Hair follicular keratinocyte (primary cell): Measurements from ENCODE around the gene NOBOX. TPM values are rescaled to one million over a fixed set of nuclear protein-coding genes. Genes with fewer than 3 reads are reported as not detected.

Experiments
- total RNA-seq: library from RNA; depleted of rRNA; stranded (reverse); fragments of >200 nt; gene quantifications from 2 replicates; pipeline ENCODE4 v1.2.3, GENCODE V29; 2015

The NOBOX gene
- not detected in 2 replicates for total RNA-seq

GRCh38 chr7:144403649-144404061, at the start of gene NOBOX:
Gene NOBOX, minus strand, starts transcription at chr7:144403693.

GRCh38 chr7:144355176-144355822, 48.2 kb downstream of the NOBOX start, which contains the start of gene ARHGEF5:
Gene ARHGEF5, plus strand, starts transcription at chr7:144355402. Its CDS starts 7,268 bp downstream, at chr7:144362670.

Other genes with a start within 250 kb of the NOBOX start
- 0.46 and 1.0 TPM in 2 replicates for gene CTAGE4, start 220.2 kb downstream of the NOBOX start, total RNA-seq
- 7.5 and 11.0 TPM in 2 replicates for gene ARHGEF35, start 207.9 kb downstream of the NOBOX start, total RNA-seq
- not detected in 2 replicates for gene OR2A42, start 164.1 kb downstream of the NOBOX start, total RNA-seq
- 1.1 and 4.1 TPM in 2 replicates for gene OR2A7, start 138.9 kb downstream of the NOBOX start, total RNA-seq
- 3.4 and 3.7 TPM in 2 replicates for gene CTAGE8, start 134.4 kb downstream of the NOBOX start, total RNA-seq
- gene OR2A1, start 91.3 kb downstream of the NOBOX start, total RNA-seq, result 0.11 TPM in 1 of 2 replicates, not detected in the other
- 33.8 and 35.5 TPM in 2 replicates for gene ARHGEF5, start 48.3 kb downstream of the NOBOX start, total RNA-seq